SW 1271 (cell line): ENCODE data around the gene CTBP1.

ENCODE experiments used
- DNase-seq, 2 experiments: peaks; one replicate each; lab custom pipeline; 2025; lab: John Stamatoyannopoulos, UW

Gene CTBP1

GRCh38 chr4:1210971-1211370 is 38.0 kb downstream of the CTBP1 start:
- DNase-seq = no peak

- no peak for DNase-seq
Measured at GRCh38 chr4:1210241-1210841, 38.6 kb downstream of the CTBP1 start.

GRCh38 chr4:1209821-1210220 is 39.1 kb downstream of the CTBP1 start:
- no peak for DNase-seq

- no peak for DNase-seq
Measured at GRCh38 chr4:1208970-1209704, 39.8 kb downstream of the CTBP1 start.

- no peak for DNase-seq
Measured at GRCh38 chr4:1208266-1208961, 40.5 kb downstream of the CTBP1 start.

GRCh38 chr4:1207603-1208265 is 41.2 kb downstream of the CTBP1 start:
- no peak for DNase-seq

GRCh38 chr4:1207157-1207470 is 41.8 kb downstream of the CTBP1 start:
- no peak for DNase-seq

- no peak for DNase-seq
Measured at GRCh38 chr4:1206299-1207156, 42.4 kb downstream of the CTBP1 start.

GRCh38 chr4:1205586-1206298 is 43.2 kb downstream of the CTBP1 start:
- no peak for DNase-seq

GRCh38 chr4:1204828-1205585 is 43.9 kb downstream of the CTBP1 start:
- DNase-seq = no peak

- DNase-seq = no peak
Measured at GRCh38 chr4:1204286-1204827, 44.6 kb downstream of the CTBP1 start.

GRCh38 chr4:1203026-1203616 is 45.8 kb downstream of the CTBP1 start:
- DNase-seq = no peak

- DNase-seq = no peak
Measured at GRCh38 chr4:1202526-1203011, 46.4 kb downstream of the CTBP1 start.

GRCh38 chr4:1201851-1202525 is 46.9 kb downstream of the CTBP1 start:
- DNase-seq = no peak

- DNase-seq = no peak
Measured at GRCh38 chr4:1200425-1201035, 48.4 kb downstream of the CTBP1 start.

- DNase-seq = no peak
Measured at GRCh38 chr4:1199556-1200331, 49.2 kb downstream of the CTBP1 start.

- no peak for DNase-seq
Measured at GRCh38 chr4:1198098-1198844, 50.7 kb downstream of the CTBP1 start.
